Fibroblast of pulmonary artery (primary cell): ENCODE results near the gene RHBDL1.
A peak's percentile ranks its signal among the peaks of the same experiment; 100 is the strongest.

Experiments
- DNase-seq: peaks from one replicate; pipeline ENCODE4 v3.0.0-alpha.2; 2010; ENCODE audit warnings: low read depth
- H3K4me3 ChIP-seq: replicated peaks from 2 replicates; pipeline ENCODE4 v1.5.1; 2011; ENCODE audit warnings: low read depth, mild to moderate bottlenecking, control low read depth, low read length, moderate library complexity
- CTCF ChIP-seq: IDR thresholded peaks from 2 replicates; pipeline ENCODE4 v1.5.1; 2011; ENCODE audit warnings: mild to moderate bottlenecking, control low read depth, low read length, inconsistent platforms; ENCODE audit errors: missing control alignments

The RHBDL1 gene

GRCh38 chr16:723695-724094, 48.2 kb downstream of the RHBDL1 start:
- DNase-seq = no peak
- TF ChIP-seq CTCF = no peak
- no peak overlapping the region for H3K4me3 ChIP-seq

GRCh38 chr16:724188-725040, 48.9 kb downstream of the RHBDL1 start:
- DNase-seq = no peak
- no peak for TF ChIP-seq CTCF
- H3K4me3 ChIP-seq = no peak overlapping the region

- TF ChIP-seq CTCF = no peak
- H3K4me3 ChIP-seq = no peak overlapping the region
- DNase-seq = no peak
Measured at GRCh38 chr16:725041-725376, 49.5 kb downstream of the RHBDL1 start.

- TF ChIP-seq CTCF = no peak
- no peak for DNase-seq
- H3K4me3 ChIP-seq = no peak overlapping the region
Measured at GRCh38 chr16:725463-726187, 50.2 kb downstream of the RHBDL1 start.

GRCh38 chr16:726188-726437, 50.6 kb downstream of the RHBDL1 start:
- TF ChIP-seq CTCF = no peak
- DNase-seq = no peak
- no peak overlapping the region for H3K4me3 ChIP-seq

GRCh38 chr16:726438-727290, 51.2 kb downstream of the RHBDL1 start, which contains the start of the genes CCDC78 and HAGHL:
Gene CCDC78 (minus strand): TSS chr16:726443. CDS start chr16:726367, 76 bp downstream.
Gene HAGHL (plus strand): TSS chr16:727106. CDS start chr16:727510, 404 bp downstream.
- DNase-seq = peak; percentile 32
- TF ChIP-seq CTCF = no peak
- H3K4me3 ChIP-seq = peak within 1 kb of the TSS; percentile 65
